Hepatocyte (in vitro differentiated cells): Measurements from ENCODE around the gene C3orf20. TPM values are rescaled to one million over a fixed set of nuclear protein-coding genes. Genes with fewer than 3 reads are reported as not detected.

Source experiments
- DNase-seq: peaks from one replicate; pipeline ENCODE4 v3.0.0-alpha.2; 2016; ENCODE audit warnings: low spot score
- H2AFZ ChIP-seq: fragments of 200-600 bp; sonication (generic); 2 replicates; pipeline ENCODE4 v1.6.0; 2016; ENCODE audit warnings: antibody characterized with exemption, mild to moderate bottlenecking
- H3K27ac ChIP-seq: fragments of 200-600 bp; sonication (generic); 2 replicates; pipeline ENCODE4 v1.5.1; 2016; ENCODE audit warnings: mild to moderate bottlenecking
- H3K27me3 ChIP-seq: fragments of 200-600 bp; sonication (generic); 2 replicates; pipeline ENCODE4 v1.6.1; 2016
- H3K36me3 ChIP-seq: fragments of 200-600 bp; sonication (generic); replicated peaks from 2 replicates; pipeline ENCODE4 v1.5.1; 2016; ENCODE audit warnings: low read depth; ENCODE audit not compliant: insufficient read depth
- H3K4me1 ChIP-seq: fragments of 200-600 bp; sonication (generic); 2 replicates; pipeline ENCODE4 v1.5.1; 2016; ENCODE audit warnings: mild to moderate bottlenecking, moderate library complexity; ENCODE audit not compliant: insufficient read depth
- H3K4me2 ChIP-seq: fragments of 200-600 bp; sonication (generic); 2 replicates; pipeline ENCODE4 v1.6.0; 2016
- H3K4me3 ChIP-seq: fragments of 200-600 bp; sonication (generic); 2 replicates; pipeline ENCODE4 v1.5.1; 2016; ENCODE audit warnings: mild to moderate bottlenecking
- H3K79me2 ChIP-seq: fragments of 200-600 bp; sonication (generic); 2 replicates; pipeline ENCODE4 v1.6.0; 2017; ENCODE audit warnings: mild to moderate bottlenecking
- H3K9me2 ChIP-seq: fragments of 200-600 bp; sonication (generic); replicated peaks from 2 replicates; pipeline ENCODE4 v1.6.0; 2017; ENCODE audit warnings: mild to moderate bottlenecking; ENCODE audit not compliant: insufficient read depth
- H3K9me3 ChIP-seq: fragments of 200-600 bp; sonication (generic); 2 replicates; pipeline ENCODE4 v1.5.1; 2016; ENCODE audit warnings: low read depth, mild to moderate bottlenecking
- H4K20me1 ChIP-seq: fragments of 200-600 bp; sonication (generic); 2 replicates; pipeline ENCODE4 v1.6.0; 2016; ENCODE audit warnings: mild to moderate bottlenecking; ENCODE audit not compliant: insufficient read depth, poor library complexity, severe bottlenecking
- EZH2 ChIP-seq: fragments of 200-600 bp; sonication (generic); IDR thresholded peaks from 2 replicates; pipeline ENCODE4 v1.6.1; 2016; ENCODE audit warnings: antibody characterized with exemption, mild to moderate bottlenecking, borderline replicate concordance
- EZH2phosphoT487 ChIP-seq: fragments of 200-600 bp; sonication (generic); IDR thresholded peaks from one replicate; pipeline ENCODE4 v1.6.1; 2018; ENCODE audit warnings: antibody characterized with exemption, mild to moderate bottlenecking, low read depth, moderate library complexity; ENCODE audit not compliant: unreplicated experiment, severe bottlenecking
- WGBS: methylation state at CpG from one replicate; pipeline ENCODE4 v1.1.6; 2016; ENCODE audit warnings: low lambda C conversion rate; ENCODE audit errors: missing lambda C conversion rate; 5-methylcytosine and 5-hydroxymethylcytosine counted together
- polyA plus RNA-seq: library from polyadenylated mRNA; unstranded; fragments of >200 nt; fragmentation: Nextera tagmentation; extraction: Ambion mirVana; gene quantifications from 2 replicates; pipeline ENCODE4 v1.2.1, GENCODE V29; 2016
- total RNA-seq: library from RNA; depleted of rRNA; stranded (reverse); fragments of >200 nt; gene quantifications from 2 replicates; pipeline ENCODE4 v1.2.3, GENCODE V29; 2014
- TF ChIP-seq, protein P1 (sequence below): fragments of 200-600 bp; sonication (generic); IDR thresholded peaks from 2 replicates; pipeline ENCODE4 v1.5.1; 2016; ENCODE audit warnings: antibody characterized with exemption, mild to moderate bottlenecking; ENCODE audit not compliant: poor library complexity

C3orf20 gene
- total and polyA plus RNA-seq, 2 experiments from 2014 or later = 0.07 TPM; not detected in 1

GRCh38 chr3:14725013-14725412 lies 50.1 kb downstream of the C3orf20 start:
- Histone ChIP-seq H3K36me3 (no peaks in the 10 kb centered on the region), H3K79me2 (no peaks in the 10 kb centered on the region), H3K27me3 (no peaks in the 10 kb centered on the region), H3K4me1 (peaks cover 7% of the 10 kb centered on the region), H3K27ac (peak overlapping the region; percentile 44), H4K20me1 (no peaks in the 10 kb centered on the region), H3K9me3 (no peaks in the 10 kb centered on the region), H3K4me3 (no peak overlapping the region), H2AFZ (no peak overlapping the region), H3K9me2 (no peaks in the 10 kb centered on the region), H3K4me2 (peak overlapping the region; percentile 29)
- 32% methylated on average over 5 of the region's 5 CpGs for WGBS
- TF ChIP-seq EZH2 (no peak), EZH2phosphoT487 (no peak)
- TF ChIP-seq, protein P1, sequence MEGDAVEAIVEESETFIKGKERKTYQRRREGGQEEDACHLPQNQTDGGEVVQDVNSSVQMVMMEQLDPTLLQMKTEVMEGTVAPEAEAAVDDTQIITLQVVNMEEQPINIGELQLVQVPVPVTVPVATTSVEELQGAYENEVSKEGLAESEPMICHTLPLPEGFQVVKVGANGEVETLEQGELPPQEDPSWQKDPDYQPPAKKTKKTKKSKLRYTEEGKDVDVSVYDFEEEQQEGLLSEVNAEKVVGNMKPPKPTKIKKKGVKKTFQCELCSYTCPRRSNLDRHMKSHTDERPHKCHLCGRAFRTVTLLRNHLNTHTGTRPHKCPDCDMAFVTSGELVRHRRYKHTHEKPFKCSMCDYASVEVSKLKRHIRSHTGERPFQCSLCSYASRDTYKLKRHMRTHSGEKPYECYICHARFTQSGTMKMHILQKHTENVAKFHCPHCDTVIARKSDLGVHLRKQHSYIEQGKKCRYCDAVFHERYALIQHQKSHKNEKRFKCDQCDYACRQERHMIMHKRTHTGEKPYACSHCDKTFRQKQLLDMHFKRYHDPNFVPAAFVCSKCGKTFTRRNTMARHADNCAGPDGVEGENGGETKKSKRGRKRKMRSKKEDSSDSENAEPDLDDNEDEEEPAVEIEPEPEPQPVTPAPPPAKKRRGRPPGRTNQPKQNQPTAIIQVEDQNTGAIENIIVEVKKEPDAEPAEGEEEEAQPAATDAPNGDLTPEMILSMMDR = no peak
- DNase-seq = peak; percentile 23

GRCh38 chr3:14725564-14726440 lies 50.9 kb downstream of the C3orf20 start:
- Histone ChIP-seq H3K4me1 (peaks cover 7% of the 10 kb centered on the region), H3K4me3 (no peak overlapping the region), H3K27ac (peak overlapping the region; percentile 44), H3K27me3 (no peaks in the 10 kb centered on the region), H3K79me2 (no peaks in the 10 kb centered on the region), H2AFZ (no peak overlapping the region), H4K20me1 (no peaks in the 10 kb centered on the region), H3K9me3 (no peaks in the 10 kb centered on the region), H3K4me2 (peak overlapping the region; percentile 29), H3K9me2 (no peaks in the 10 kb centered on the region), H3K36me3 (no peaks in the 10 kb centered on the region)
- WGBS = 42% methylated on average over 9 of the region's 9 CpGs
- DNase-seq = peak; percentile 61
- TF ChIP-seq EZH2phosphoT487 (no peak), EZH2 (no peak)
- TF ChIP-seq, protein P1 = no peak

- H3K27me3 ChIP-seq = no peaks in the 10 kb centered on the region
- H4K20me1 ChIP-seq = no peaks in the 10 kb centered on the region
- WGBS = 56% methylated on average over 6 of the region's 6 CpGs
- H3K4me1 ChIP-seq = peaks cover 7% of the 10 kb centered on the region
- no peak overlapping the region for H2AFZ ChIP-seq
- no peaks in the 10 kb centered on the region for H3K9me2 ChIP-seq
- TF ChIP-seq EZH2 = no peak
- TF ChIP-seq, protein P1 = no peak
- no peak for TF ChIP-seq EZH2phosphoT487
- no peaks in the 10 kb centered on the region for H3K79me2 ChIP-seq
- H3K4me2 ChIP-seq = no peak overlapping the region
- no peaks in the 10 kb centered on the region for H3K36me3 ChIP-seq
- H3K4me3 ChIP-seq = no peak overlapping the region
- no peak for DNase-seq
- H3K27ac ChIP-seq = no peak overlapping the region
- no peaks in the 10 kb centered on the region for H3K9me3 ChIP-seq
Observed at GRCh38 chr3:14726441-14726780, 51.5 kb downstream of the C3orf20 start.
